ENCODE measurements around the gene RENBP. TPM values are rescaled to one million over a fixed set of nuclear protein-coding genes. Genes with fewer than 3 reads are reported as not detected.

Gene RENBP
- total and polyA plus RNA-seq, 9 donors: 0.80 to 4.9 (median 2.5) TPM

GRCh38 chrX:153908219-153908860 lies 36.1 kb downstream of the RENBP start:
- 84 to 88% (median 87%) methylated on average over 23 of the region's 23 CpGs for WGBS, 3 donors
- Histone ChIP-seq H3K4me1 (ENCODE audit: insufficient read depth) (no peaks in the 10 kb centered on the region), H3K4me3 (no peak overlapping the region), H3K9me3 (no peaks in the 10 kb centered on the region), H3K27me3 (no peaks in the 10 kb centered on the region), H3K36me3 (no peaks in the 10 kb centered on the region), H3K27ac (no peak overlapping the region)
- intact Hi-C loops (cut with DNase I): no loop called here
- peak in 1 of 5 donors; percentile 11 for DNase-seq
- no peak for TF ChIP-seq POLR2A (IDR thresholded peaks at IDR 0.05)
- TF ChIP-seq EP300 (IDR thresholded peaks at IDR 0.05): no peak

- Histone ChIP-seq H3K27ac (no peak overlapping the region), H3K9me3 (no peaks in the 10 kb centered on the region), H3K4me3 (no peak overlapping the region), H3K4me1 (ENCODE audit: insufficient read depth) (no peaks in the 10 kb centered on the region), H3K27me3 (no peaks in the 10 kb centered on the region), H3K36me3 (no peaks in the 10 kb centered on the region)
- intact Hi-C loops (cut with DNase I): no loop called here
- WGBS, 3 donors: 82 to 85% (median 83%) methylated on average over 12 of the region's 12 CpGs
- no peak for DNase-seq
- TF ChIP-seq POLR2A (IDR thresholded peaks at IDR 0.05): no peak
- no peak for TF ChIP-seq EP300 (IDR thresholded peaks at IDR 0.05)
- no peak for TF ChIP-seq CTCF (IDR thresholded peaks at IDR 0.05)
These were observed 37.0 kb downstream of the RENBP start for GRCh38 chrX:153907456-153907855.

GRCh38 chrX:153906126-153906917 lies 38.1 kb downstream of the RENBP start:
- H3K4me1 ChIP-seq (ENCODE audit: insufficient read depth): no peaks in the 10 kb centered on the region
- DNase-seq: no peak
- no peaks in the 10 kb centered on the region for H3K36me3 ChIP-seq
- 71 to 79% (median 73%) methylated on average over 24 to 27 of the region's 27 CpGs for WGBS, 3 donors
- no peak overlapping the region for H3K4me3 ChIP-seq
- no peak overlapping the region for H3K27ac ChIP-seq
- no peaks in the 10 kb centered on the region for H3K27me3 ChIP-seq
- intact Hi-C loops (cut with DNase I): no loop called here
- no peak for TF ChIP-seq POLR2A (IDR thresholded peaks at IDR 0.05)
- no peak for TF ChIP-seq EP300 (IDR thresholded peaks at IDR 0.05)
- no peak for TF ChIP-seq CTCF (IDR thresholded peaks at IDR 0.05)
- H3K9me3 ChIP-seq: no peaks in the 10 kb centered on the region

GRCh38 chrX:153905481-153906095 lies 38.9 kb downstream of the RENBP start:
- H3K27ac ChIP-seq: no peak overlapping the region
- no peaks in the 10 kb centered on the region for H3K9me3 ChIP-seq
- H3K27me3 ChIP-seq: no peaks in the 10 kb centered on the region
- H3K4me1 ChIP-seq (ENCODE audit: insufficient read depth): no peaks in the 10 kb centered on the region
- intact Hi-C loops (cut with DNase I): no loop called here
- no peak overlapping the region for H3K4me3 ChIP-seq
- 85 to 89% (median 86%) methylated on average over 28 to 32 of the region's 32 CpGs for WGBS, 3 donors
- peak in 1 of 5 donors; percentile 14 for DNase-seq
- no peaks in the 10 kb centered on the region for H3K36me3 ChIP-seq
- no peak for TF ChIP-seq EP300 (IDR thresholded peaks at IDR 0.05)
- no peak for TF ChIP-seq CTCF (IDR thresholded peaks at IDR 0.05)
- no peak for TF ChIP-seq POLR2A (IDR thresholded peaks at IDR 0.05)
